Activated naive CD4-positive, alpha-beta T cell treated with anti-CD3 and anti-CD28 coated beads, Interleukin-2, amount 50 U/mL, for 16 hours (primary cell): ENCODE data around the gene FXR2.

Experiments
- DNase-seq: peaks from one replicate; pipeline ENCODE4 v3.0.0-alpha.2; 2020

The FXR2 gene

GRCh38 chr17:7544911-7545310, 69.8 kb downstream of the FXR2 start:
- no peak for DNase-seq
